Measurements from ENCODE around the gene AMMECR1.

DNA sequence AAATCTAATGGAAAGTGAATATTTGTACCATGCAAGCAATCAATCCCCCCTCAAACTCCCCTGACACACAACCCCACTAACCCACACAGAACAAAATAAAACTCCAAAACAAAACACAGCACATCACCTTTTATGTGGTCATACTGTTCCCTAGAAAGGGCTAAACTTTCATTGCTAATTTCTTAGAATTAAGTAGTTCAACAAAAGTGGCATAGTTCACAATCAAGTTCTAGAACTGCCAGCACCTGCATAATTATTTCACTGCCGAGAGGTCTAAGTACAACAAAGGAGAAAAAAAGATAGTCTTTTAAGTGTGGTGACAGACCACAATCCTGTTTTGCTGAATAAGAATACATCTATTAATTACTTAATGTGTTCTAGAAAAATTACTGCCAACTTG is 58.8 kb downstream of the AMMECR1 start:
- TF ChIP-seq POLR2A (IDR thresholded peaks at IDR 0.05) (no peak), POLR2AphosphoS5 (IDR thresholded peaks at IDR 0.05) (no peak)
- TF ChIP-seq, protein P1, sequence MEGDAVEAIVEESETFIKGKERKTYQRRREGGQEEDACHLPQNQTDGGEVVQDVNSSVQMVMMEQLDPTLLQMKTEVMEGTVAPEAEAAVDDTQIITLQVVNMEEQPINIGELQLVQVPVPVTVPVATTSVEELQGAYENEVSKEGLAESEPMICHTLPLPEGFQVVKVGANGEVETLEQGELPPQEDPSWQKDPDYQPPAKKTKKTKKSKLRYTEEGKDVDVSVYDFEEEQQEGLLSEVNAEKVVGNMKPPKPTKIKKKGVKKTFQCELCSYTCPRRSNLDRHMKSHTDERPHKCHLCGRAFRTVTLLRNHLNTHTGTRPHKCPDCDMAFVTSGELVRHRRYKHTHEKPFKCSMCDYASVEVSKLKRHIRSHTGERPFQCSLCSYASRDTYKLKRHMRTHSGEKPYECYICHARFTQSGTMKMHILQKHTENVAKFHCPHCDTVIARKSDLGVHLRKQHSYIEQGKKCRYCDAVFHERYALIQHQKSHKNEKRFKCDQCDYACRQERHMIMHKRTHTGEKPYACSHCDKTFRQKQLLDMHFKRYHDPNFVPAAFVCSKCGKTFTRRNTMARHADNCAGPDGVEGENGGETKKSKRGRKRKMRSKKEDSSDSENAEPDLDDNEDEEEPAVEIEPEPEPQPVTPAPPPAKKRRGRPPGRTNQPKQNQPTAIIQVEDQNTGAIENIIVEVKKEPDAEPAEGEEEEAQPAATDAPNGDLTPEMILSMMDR (IDR thresholded peaks at IDR 0.05): no peak

Measured in prostate gland (tissue), 2 donors.